Endodermal cell (in vitro differentiated cells): Measurements from ENCODE around the gene GIMAP5. TPM values are rescaled to one million over a fixed set of nuclear protein-coding genes. Genes with fewer than 3 reads are reported as not detected.

Experiments
- DNase-seq: peaks from one replicate; pipeline ENCODE4 v3.0.0-alpha.2; 2017
- H3K27ac ChIP-seq: 2 replicates; pipeline ENCODE4 v1.5.1; 2013; ENCODE audit warnings: mild to moderate bottlenecking, low read depth, low read length, moderate library complexity
- H3K27me3 ChIP-seq: 2 replicates; pipeline ENCODE4 v1.6.1; 2013; ENCODE audit warnings: mild to moderate bottlenecking, low read length, moderate library complexity; ENCODE audit not compliant: insufficient read depth, control insufficient read depth, poor library complexity, severe bottlenecking
- H3K36me3 ChIP-seq: 2 replicates; pipeline ENCODE4 v1.7.0; 2013; ENCODE audit warnings: mild to moderate bottlenecking, low read length, moderate library complexity; ENCODE audit not compliant: control insufficient read depth, insufficient read depth
- H3K4me1 ChIP-seq: one replicate; pipeline ENCODE4 v1.7.0; 2013; ENCODE audit warnings: low read length; ENCODE audit not compliant: control insufficient read depth, insufficient read depth
- H3K4me3 ChIP-seq: 2 replicates; pipeline ENCODE4 v1.5.1; 2013; ENCODE audit warnings: mild to moderate bottlenecking, low read length, moderate library complexity
- H3K9ac ChIP-seq: 2 replicates; pipeline ENCODE4 v1.6.1; 2013; ENCODE audit warnings: mild to moderate bottlenecking, low read length, moderate library complexity; ENCODE audit not compliant: poor library complexity, severe bottlenecking; ENCODE audit errors: extremely low read depth
- H3K9me3 ChIP-seq: 2 replicates; pipeline ENCODE4 v1.6.1; 2013; ENCODE audit warnings: mild to moderate bottlenecking, low read length, moderate library complexity; ENCODE audit not compliant: control insufficient read depth
- H3K27ac Mint-ChIP-seq: 2 replicates; pipeline ENCODE4 v1.8.0; 2020; ENCODE audit warnings: mixed read lengths
- H3K27me3 Mint-ChIP-seq: 2 replicates; pipeline ENCODE4 v1.8.0; 2021; ENCODE audit warnings: mild to moderate bottlenecking, mixed read lengths; ENCODE audit not compliant: insufficient read depth
- H3K36me3 Mint-ChIP-seq: 2 replicates; pipeline ENCODE4 v1.8.0; 2020; ENCODE audit warnings: low read depth, mixed read lengths
- H3K4me1 Mint-ChIP-seq: 2 replicates; pipeline ENCODE4 v1.8.0; 2020; ENCODE audit warnings: mixed read lengths
- H3K4me3 Mint-ChIP-seq: 2 replicates; pipeline ENCODE4 v1.8.0; 2020; ENCODE audit warnings: mild to moderate bottlenecking, moderate library complexity, mixed read lengths
- H3K9me3 Mint-ChIP-seq: 2 replicates; pipeline ENCODE4 v1.8.0; 2020; ENCODE audit warnings: mild to moderate bottlenecking, mixed read lengths
- CTCF ChIP-seq: fragments of 200-600 bp; sonication (generic); conservative IDR thresholded peaks from 2 replicates; pipeline ENCODE4 v1.5.0; 2021; ENCODE audit warnings: antibody characterized with exemption, mild to moderate bottlenecking
- WGBS, 2 experiments: methylation state at CpG; one replicate each; pipeline versions ENCODE4 v1.1.5 to v1.1.7; 2013; ENCODE audit warnings: missing lambda C conversion rate in 2 of 2, mixed read lengths in 1 of 2; ENCODE audit not compliant: insufficient coverage in 1 of 2, insufficient read length in 1 of 2; 5-methylcytosine and 5-hydroxymethylcytosine counted together
- total RNA-seq, 2 donors: library from RNA; stranded (reverse); fragmentation: NEBNext Ultra II Directional in 1 of 2; extraction: Animal tissue kit (Norgen Biotek cat#: 25700) in 1 of 2; gene quantifications; 2 replicates in 1 of 2; 3 replicates in 1 of 2; pipeline ENCODE4 v1.2.1, GENCODE V29; 2021

Gene GIMAP5
- total RNA-seq, 2 donors from 2014 or later = not detected

GRCh38 chr7:150722431-150722931 lies 14.7 kb upstream of the GIMAP5 start:
- Mint-ChIP-seq H3K27me3 (peaks cover 98% of the 10 kb centered on the region), H3K4me3 (no peak overlapping the region), H3K36me3 (no peaks in the 10 kb centered on the region), H3K9me3 (peaks cover 3% of the 10 kb centered on the region), H3K27ac (no peak overlapping the region), H3K4me1 (no peaks in the 10 kb centered on the region)
- DNase-seq = no peak
- Histone ChIP-seq H3K9me3 (no peaks in the 10 kb centered on the region), H3K4me3 (no peak overlapping the region), H3K4me1 (no peaks in the 10 kb centered on the region), H3K27ac (no peak overlapping the region), H3K27me3 (peaks cover 75% of the 10 kb centered on the region), H3K36me3 (no peaks in the 10 kb centered on the region), H3K9ac (no peak overlapping the region)
- 62 to 86% methylated on average over 6 to 12 of the region's 12 CpGs for WGBS, 2 experiments
- no peak for TF ChIP-seq CTCF

- Mint-ChIP-seq H3K4me3 (no peak overlapping the region), H3K27ac (no peak overlapping the region), H3K27me3 (peaks cover 98% of the 10 kb centered on the region), H3K9me3 (peaks cover 3% of the 10 kb centered on the region), H3K4me1 (no peaks in the 10 kb centered on the region), H3K36me3 (no peaks in the 10 kb centered on the region)
- DNase-seq = no peak
- peaks cover 75% of the 10 kb centered on the region for H3K27me3 ChIP-seq
- TF ChIP-seq CTCF = no peak
- H3K4me3 ChIP-seq = no peak overlapping the region
- WGBS, 2 experiments = 81% methylated on average over 1 of the region's 1 CpG; no CpG with 5 or more reads in 1 of the 2 experiments
- no peak overlapping the region for H3K9ac ChIP-seq
- H3K36me3 ChIP-seq = no peaks in the 10 kb centered on the region
- no peaks in the 10 kb centered on the region for H3K4me1 ChIP-seq
- no peak overlapping the region for H3K27ac ChIP-seq
- no peaks in the 10 kb centered on the region for H3K9me3 ChIP-seq
Observed at GRCh38 chr7:150723467-150723866, 13.8 kb upstream of the GIMAP5 start.

GRCh38 chr7:150727381-150727780 lies 9.8 kb upstream of the GIMAP5 start:
- H3K9me3 Mint-ChIP-seq = peaks cover 3% of the 10 kb centered on the region
- no peak overlapping the region for H3K4me3 Mint-ChIP-seq
- H3K9ac ChIP-seq = no peak overlapping the region
- no peaks in the 10 kb centered on the region for H3K4me1 Mint-ChIP-seq
- peaks cover 97% of the 10 kb centered on the region for H3K27me3 Mint-ChIP-seq
- no peak for TF ChIP-seq CTCF
- no peaks in the 10 kb centered on the region for H3K36me3 ChIP-seq
- H3K27ac ChIP-seq = no peak overlapping the region
- DNase-seq = no peak
- no peaks in the 10 kb centered on the region for H3K4me1 ChIP-seq
- no peaks in the 10 kb centered on the region for H3K9me3 ChIP-seq
- H3K4me3 ChIP-seq = no peak overlapping the region
- WGBS, 2 experiments = 40 to 60% methylated on average over 2 to 3 of the region's 3 CpGs
- H3K27me3 ChIP-seq = peaks cover 97% of the 10 kb centered on the region
- no peak overlapping the region for H3K27ac Mint-ChIP-seq
- H3K36me3 Mint-ChIP-seq = no peaks in the 10 kb centered on the region
